Jurkat, Clone E6-1 (cell line): Measurements from ENCODE around the gene KBTBD12. TPM values are rescaled to one million over a fixed set of nuclear protein-coding genes. Genes with fewer than 3 reads are reported as not detected.
"Not testable (repeated sequence)": the region's sequence is repeated elsewhere in the genome, so short reads cannot be mapped to it uniquely, and the experiment has no call there.

Source experiments
- DNase-seq: peaks from one replicate; pipeline ENCODE4 v3.0.0-alpha.2; 2011; ENCODE audit warnings: low read depth, low spot score
- H3K4me3 ChIP-seq: 2 replicates; pipeline ENCODE4 v1.5.1; 2011; ENCODE audit warnings: mild to moderate bottlenecking, low read length, control low read depth, moderate library complexity
- polyA plus RNA-seq: library from polyadenylated mRNA; unstranded; fragments of >200 nt; gene quantifications from one replicate; pipeline ENCODE4 v1.2.1, GENCODE V29; 2012; ENCODE audit warnings: missing spikeins; ENCODE audit not compliant: insufficient read length, insufficient read depth

KBTBD12 gene, protein sequence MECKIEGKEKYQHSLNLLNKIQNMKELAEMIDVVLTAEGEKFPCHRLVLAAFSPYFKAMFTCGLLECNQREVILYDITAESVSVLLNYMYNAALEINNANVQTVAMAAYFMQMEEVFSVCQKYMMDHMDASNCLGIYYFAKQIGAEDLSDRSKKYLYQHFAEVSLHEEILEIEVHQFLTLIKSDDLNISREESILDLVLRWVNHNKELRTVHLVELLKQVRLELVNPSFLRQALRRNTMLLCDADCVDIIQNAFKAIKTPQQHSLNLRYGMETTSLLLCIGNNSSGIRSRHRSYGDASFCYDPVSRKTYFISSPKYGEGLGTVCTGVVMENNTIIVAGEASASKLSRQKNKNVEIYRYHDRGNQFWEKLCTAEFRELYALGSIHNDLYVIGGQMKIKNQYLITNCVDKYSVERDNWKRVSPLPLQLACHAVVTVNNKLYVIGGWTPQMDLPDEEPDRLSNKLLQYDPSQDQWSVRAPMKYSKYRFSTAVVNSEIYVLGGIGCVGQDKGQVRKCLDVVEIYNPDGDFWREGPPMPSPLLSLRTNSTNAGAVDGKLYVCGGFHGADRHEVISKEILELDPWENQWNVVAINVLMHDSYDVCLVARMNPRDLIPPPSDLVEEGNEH
- not detected for polyA plus RNA-seq

DNA sequence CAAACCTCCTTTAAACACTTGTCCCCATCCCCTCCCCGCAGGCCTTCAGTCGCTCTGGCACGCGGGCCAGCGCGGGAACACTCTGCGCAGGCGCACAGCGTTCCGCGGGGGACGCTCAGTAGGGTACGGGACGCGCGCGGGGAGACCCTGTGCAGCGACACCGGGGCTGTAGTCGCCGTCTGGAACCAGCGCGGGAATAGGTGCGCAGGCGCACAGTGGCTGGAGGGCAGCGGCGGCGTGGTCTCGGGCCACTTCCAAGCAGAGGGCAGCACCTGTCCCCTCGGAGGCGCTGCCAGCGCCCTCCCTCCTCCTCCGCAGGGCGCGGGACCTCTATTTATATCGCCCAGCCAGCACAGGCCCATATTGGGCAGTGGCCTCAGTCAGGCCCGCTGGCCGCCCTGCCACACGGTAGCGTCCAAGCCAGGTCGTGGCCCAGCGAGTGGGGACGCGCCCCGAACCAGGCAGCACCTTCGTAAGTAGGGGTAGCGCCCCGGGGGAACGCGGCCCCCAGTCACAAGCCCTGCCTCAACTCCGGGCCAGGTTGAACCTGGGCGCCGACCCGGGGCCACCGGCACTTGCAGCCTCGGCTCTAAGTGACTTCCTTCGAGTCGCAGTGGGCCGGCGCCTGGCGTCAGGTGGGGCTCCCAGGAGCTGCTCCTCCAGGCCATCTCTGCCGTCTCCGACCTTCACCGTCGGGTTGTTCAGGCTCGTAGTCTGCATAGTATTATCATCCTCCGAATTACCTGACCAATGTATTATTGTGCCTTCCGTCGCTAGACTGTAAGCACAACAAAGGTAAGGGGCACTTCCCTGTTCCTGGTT is at the start of gene KBTBD12:
KBTBD12 (plus strand) TSS at position 118 of the 822 bp plus-strand sequence. CDS start 7,830 bp downstream, outside the sequence.
- no peak within 1 kb of the TSS for H3K4me3 ChIP-seq
- DNase-seq: no peak

- no peak overlapping the region for H3K4me3 ChIP-seq
- no peak for DNase-seq
These were observed 49.1 kb upstream of the KBTBD12 start for GRCh38 chr3:127865941-127866340.

DNA sequence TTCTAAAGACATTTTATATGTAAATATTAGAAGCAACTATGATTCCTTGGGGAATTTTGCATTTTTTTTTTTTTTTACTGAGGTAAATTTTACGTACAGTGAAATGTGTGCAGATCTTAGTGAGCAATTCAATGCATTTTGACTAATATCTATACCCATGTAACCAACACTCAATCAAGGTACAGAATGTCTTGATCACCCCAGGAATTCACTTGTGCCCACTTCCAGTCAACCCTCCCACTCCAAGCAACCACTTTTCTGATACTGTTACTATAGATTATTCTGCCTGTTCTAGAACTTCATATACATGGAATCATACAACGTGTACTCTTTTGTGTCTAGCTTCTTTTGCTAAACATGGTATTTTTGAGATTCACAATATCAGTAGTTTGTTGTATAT is 47.6 kb upstream of the KBTBD12 start:
- no peak for DNase-seq
- no peak overlapping the region for H3K4me3 ChIP-seq

DNA sequence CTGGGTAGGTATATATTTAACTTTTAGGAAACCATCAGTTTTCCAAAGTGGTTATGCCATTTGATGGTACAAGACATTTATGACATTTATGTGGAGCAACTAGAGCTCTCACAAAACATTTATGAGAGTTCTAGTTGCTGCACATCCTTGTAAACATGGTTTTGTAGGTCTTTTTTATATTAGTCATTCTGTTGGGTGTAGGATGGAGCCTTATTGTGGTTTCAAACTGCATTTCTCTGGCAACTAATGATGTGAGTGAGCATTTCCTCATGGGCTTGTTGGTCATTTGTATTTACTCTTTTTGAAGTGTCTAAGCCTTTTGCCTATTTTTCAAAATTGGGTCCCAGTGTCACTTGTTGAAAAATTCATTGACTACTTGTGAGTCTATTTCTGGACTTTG is 47.0 kb upstream of the KBTBD12 start:
- no peak for DNase-seq

GRCh38 chr3:127870156-127870555 is 44.9 kb upstream of the KBTBD12 start:
- no peak overlapping the region for H3K4me3 ChIP-seq
- no peak for DNase-seq

More for the DNA sequence above, 47.0 kb upstream of the KBTBD12 start:
- no peak overlapping the region for H3K4me3 ChIP-seq

DNA sequence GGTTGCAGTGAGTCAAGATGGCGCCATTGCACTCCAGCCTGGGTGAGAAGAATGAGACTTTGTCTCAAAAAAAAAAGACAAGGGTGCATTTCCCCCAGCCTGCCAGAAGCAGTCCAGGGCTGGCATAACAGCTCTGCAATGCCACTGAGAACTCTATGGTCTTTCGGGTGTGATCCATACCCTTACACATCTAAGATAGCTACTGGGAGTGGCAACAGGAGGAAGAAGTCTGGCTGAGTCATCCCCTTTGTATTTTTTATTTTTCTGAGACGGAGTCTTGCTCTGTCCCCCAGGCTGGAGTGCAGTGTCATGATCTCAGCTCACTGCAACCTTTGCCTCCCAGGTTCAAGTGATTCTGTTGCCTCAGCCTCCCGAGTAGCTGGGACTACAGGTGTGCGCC is 40.9 kb upstream of the KBTBD12 start:
- H3K4me3 ChIP-seq, DNase-seq: not testable (repeated sequence)

- no peak overlapping the region for H3K4me3 ChIP-seq
- no peak for DNase-seq
These were observed 33.4 kb upstream of the KBTBD12 start for GRCh38 chr3:127881586-127881985.

GRCh38 chr3:127884041-127884440 is 31.0 kb upstream of the KBTBD12 start:
- H3K4me3 ChIP-seq: no peak overlapping the region
- no peak for DNase-seq

GRCh38 chr3:127886231-127886955 is 28.6 kb upstream of the KBTBD12 start:
- no peak overlapping the region for H3K4me3 ChIP-seq
- DNase-seq: no peak

GRCh38 chr3:127886956-127887231 is 28.1 kb upstream of the KBTBD12 start:
- no peak for DNase-seq
- H3K4me3 ChIP-seq: no peak overlapping the region

DNA sequence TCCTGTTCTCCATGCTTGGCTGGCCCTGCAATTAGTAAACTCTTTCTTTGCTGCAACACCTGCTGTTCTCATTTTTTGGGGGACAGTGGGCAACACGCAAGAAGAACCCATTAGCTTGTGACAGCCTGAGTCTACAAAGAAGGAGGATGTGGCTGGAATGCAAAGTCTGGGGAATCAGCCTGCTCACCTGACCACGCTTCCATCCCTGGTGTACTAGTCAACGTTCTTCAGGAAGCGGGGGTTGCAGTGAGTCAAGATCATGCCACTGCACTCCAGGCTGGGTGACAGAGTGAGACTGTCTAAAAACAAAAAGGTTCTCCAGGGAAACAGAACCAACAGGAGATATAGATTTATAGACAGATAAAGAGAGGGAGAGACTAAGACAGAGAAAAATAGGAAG is 27.7 kb upstream of the KBTBD12 start:
- DNase-seq: peak; percentile 55

DNA sequence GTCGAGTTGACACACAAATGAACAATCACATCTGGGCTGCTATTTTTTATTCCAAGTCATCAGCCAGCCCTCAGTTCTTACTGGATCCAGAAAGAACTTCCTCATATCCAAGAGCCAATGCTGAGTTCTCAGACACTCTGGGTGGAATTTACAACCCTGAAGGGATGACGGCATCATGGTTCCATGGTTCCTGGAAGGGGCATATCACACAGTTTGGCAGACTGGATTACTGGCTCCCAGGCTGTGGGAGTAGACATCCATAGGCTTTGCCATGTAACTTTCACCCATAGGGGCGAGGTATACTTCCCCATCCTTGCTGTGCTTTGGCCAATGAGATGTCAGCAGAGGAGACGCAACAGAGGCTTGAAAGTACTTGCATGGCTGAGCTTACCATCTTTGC is 26.9 kb upstream of the KBTBD12 start:
- H3K4me3 ChIP-seq: no peak overlapping the region
- no peak for DNase-seq

More for the DNA sequence above, 27.7 kb upstream of the KBTBD12 start:
- no peak overlapping the region for H3K4me3 ChIP-seq

DNA sequence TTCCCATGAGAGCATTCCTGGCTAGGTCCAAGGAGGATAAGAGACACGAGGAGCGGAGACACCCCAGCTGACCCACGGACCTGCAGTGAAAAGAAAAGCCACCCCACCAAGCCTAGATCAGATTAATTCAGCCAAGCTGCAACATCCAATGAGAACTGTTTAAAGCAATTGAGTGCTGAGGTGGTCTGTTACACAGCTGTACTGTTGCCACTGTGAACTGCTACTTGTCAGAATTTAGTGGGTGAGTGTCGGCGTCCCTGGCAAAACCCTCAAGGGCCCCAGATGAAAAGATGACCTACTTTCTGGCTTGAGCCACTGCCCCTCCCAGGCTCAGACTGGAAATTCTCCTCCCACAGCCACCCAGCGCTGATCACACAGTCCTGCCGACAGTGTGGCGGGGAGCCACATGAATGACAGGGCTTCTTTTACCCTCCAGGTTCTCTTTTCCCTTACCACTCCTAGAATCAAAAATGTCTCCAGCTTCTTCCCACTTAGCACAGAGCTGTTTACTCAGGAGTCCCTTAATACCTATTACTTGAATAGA is 26.4 kb upstream of the KBTBD12 start:
- H3K4me3 ChIP-seq: no peak overlapping the region
- DNase-seq: no peak

DNA sequence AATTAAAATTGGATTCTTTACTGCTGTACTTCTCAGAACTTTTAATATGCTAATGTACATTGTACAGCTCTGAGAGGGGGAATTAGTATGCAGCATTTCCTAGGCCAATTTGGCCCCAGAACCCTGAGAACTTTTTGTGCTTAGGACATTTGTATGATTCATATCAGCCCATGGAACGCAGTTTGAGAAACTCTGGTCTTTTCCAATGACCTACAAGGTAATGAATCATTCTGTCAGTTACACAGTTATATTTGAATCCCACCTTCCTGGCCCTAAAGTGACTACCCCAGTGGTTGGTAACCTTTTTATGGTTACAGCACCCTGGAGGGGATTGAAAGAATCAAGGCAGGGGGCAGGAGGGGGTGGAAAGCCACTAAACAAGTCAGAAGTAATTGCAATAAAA is 25.6 kb upstream of the KBTBD12 start:
- H3K4me3 ChIP-seq: no peak overlapping the region
- no peak for DNase-seq

DNA sequence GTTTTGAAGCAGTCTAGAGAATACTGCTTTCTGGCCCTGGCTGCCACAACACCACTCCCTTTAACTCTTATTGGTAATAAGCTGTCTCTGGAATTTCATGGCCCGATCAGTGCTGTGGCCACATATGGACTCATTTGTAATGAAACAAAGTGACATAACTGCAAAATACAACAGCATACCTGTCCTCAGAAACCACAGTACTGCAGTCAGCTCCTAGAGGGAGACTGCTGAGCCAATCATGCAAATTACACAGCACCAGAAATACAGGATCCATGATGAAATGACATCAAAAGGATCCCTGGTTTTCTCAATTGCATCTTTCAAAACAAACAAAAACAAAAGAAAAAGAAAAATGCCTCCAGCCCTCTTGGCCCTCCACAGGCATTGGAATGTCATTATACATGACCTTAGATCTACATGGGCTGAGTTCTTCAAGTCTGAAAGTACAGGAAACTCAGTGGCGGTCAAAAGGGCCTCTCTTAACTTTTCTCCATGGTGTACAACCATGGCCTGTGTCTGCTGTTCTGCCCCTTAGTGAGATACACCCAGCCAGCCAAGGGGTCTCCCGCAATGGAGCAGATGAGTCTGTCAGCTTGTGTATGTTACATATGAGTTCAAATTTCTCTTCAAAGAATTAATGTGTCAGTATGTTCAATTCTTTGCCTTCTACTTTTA is 24.9 kb upstream of the KBTBD12 start:
- H3K4me3 ChIP-seq: no peak overlapping the region
- no peak for DNase-seq

GRCh38 chr3:127890651-127891290 is 24.3 kb upstream of the KBTBD12 start:
- not testable (repeated sequence) for H3K4me3 ChIP-seq
- peak; percentile 28 for DNase-seq

DNA sequence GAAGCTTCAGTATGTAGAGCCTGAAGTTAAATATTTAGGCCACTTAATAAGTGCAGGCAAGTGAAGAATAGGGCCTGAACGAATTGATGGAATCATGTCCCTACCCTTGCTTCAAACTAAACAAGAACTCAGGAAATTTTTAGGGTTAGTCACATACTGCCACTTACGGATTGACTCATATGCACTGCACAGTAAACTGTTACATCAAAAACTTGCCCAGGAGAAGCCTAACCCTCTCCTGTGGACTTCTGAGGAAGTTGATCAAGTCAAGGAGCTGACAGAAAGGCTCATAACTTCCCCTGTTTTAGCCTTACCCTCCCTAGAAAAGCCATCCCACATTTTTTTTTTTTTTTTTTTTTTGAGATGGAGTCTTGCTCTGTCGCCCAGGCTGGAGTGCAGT is 20.6 kb upstream of the KBTBD12 start:
- no peak for DNase-seq

GRCh38 chr3:127899200-127899599 is 15.8 kb upstream of the KBTBD12 start:
- no peak for DNase-seq
- no peak overlapping the region for H3K4me3 ChIP-seq

More for the DNA sequence above, 20.6 kb upstream of the KBTBD12 start:
- no peak overlapping the region for H3K4me3 ChIP-seq
